ENCODE data around the gene MARCHF7.

MARCHF7 gene

DNA sequence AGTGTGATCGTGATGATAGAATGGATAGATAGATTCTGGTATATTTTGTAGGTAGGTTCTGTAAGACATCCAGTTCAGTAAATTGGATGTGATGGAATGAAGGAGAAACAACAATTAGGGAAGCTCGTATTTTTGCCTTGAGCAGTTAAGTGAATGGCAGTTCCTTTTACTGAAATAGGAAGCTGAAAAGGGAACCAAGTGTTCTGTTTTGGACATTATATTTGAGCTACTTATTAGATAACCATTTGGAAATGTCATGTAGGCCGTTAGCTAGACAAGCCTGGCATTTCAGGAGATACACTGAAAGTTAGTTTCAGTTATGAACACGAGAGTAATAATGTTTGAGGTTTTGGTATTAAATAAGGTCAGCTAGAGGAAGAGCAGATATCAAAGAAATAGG lies 41.5 kb downstream of the MARCHF7 start:
- DNase-seq (ENCODE audit: low read depth, low spot score) = no peak
- H3K4me3 ChIP-seq (ENCODE audit: low read length) = no peak overlapping the region

DNA sequence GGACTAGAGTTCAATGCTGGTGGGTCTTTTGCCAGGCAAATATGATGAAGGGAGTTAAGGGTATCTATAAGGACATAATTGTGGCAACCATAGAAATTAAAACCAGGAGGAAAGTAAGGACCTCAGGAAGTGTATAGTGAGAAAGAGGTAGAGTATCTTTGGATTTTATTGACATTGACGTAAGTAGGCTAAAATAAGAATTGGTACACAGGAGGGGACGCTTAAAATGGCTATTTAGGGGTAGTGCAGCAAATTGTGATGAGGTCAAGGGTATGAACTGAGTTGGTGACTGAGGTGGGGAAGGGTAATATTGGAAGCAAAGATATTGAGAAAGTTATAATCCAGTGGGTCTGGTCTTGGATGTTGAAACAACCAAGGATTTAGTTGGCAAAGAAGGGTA lies 42.7 kb downstream of the MARCHF7 start:
- H3K4me3 ChIP-seq (ENCODE audit: low read length) = no peak overlapping the region
- no peak for DNase-seq (ENCODE audit: low read depth, low spot score)

DNA sequence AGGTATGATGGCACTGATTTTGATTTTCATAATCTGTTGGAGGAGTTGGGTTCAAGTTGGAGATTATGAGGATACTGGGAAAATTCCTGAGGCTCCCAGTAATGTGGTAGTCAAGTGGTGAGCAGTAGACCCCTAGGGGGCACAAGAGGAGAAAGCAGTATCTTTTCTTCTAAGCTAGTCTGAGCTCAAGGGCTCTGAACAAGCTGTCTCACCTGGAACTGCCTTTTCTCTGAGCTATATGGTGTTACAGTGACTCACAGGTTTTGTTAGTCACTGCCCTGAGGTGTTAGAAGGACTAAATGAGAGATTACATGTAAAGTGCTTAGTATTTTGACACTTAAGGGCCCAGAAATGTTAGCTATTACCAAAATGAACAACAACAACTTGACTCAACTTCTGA lies 43.5 kb downstream of the MARCHF7 start:
- no peak for DNase-seq (ENCODE audit: low read depth, low spot score)
- H3K4me3 ChIP-seq (ENCODE audit: low read length) = no peak overlapping the region

DNA sequence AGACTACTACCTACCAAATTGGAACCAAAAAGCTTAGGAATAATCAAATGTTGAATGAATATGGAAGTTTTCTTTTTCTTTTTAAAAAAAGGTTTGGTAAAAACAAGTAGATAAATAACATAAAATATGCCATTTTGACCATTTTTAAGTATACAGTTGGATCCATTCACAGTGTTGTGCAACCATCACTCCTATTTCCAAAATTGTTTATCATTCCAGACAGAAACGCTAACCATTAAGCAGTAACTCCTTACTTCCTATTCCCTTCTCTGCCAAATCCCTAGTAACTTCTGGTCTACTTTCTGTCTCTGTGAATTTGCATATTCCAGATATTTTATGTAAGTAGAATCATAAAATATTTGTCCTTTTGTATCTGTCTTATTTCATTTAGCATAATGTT lies 45.9 kb downstream of the MARCHF7 start:
- H3K4me3 ChIP-seq (ENCODE audit: low read length) = no peak overlapping the region
- DNase-seq (ENCODE audit: low read depth, low spot score) = no peak

DNA sequence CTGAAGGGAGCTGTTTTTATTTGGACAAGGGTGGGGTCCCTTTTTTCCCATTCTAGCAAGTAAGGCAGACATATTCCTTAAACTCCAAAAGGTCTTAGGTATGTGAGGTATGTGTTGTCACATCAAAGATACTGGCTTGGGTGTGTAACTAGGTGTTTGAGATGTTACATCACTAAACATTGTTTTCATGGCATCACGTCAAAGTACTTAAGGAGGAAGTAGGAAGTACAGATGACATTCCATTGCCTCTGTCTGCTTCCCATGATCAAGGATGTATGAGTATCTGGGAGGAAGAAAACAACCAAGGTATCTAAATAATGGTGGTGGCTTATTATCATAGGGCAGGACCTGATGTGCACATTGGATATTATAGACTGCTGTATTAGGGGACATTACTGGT lies 46.4 kb downstream of the MARCHF7 start:
- DNase-seq (ENCODE audit: low read depth, low spot score) = no peak

DNA sequence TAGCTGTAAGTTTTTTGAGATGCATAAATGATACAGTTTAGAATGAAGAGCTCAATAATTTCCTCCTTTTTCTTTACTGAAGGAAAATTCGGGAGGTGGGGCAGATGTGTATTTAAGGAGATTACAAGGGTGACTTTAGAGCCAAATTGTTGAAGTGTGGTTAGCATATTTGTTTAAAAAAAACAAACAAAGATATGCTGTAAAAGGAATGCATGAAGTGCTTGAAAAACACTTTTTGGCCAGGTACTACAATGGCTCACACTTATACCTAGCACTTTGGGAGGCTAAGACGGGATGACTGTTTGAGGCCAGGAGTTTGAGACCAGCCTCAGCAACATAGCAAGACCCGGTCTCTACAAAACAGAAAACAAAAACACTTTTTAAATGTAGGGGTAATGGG lies 47.3 kb downstream of the MARCHF7 start:
- H3K4me3 ChIP-seq (ENCODE audit: low read length) = no peak overlapping the region
- no peak for DNase-seq (ENCODE audit: low read depth, low spot score)

More for the DNA sequence above, 46.4 kb downstream of the MARCHF7 start:
- no peak overlapping the region for H3K4me3 ChIP-seq (ENCODE audit: low read length)

DNA sequence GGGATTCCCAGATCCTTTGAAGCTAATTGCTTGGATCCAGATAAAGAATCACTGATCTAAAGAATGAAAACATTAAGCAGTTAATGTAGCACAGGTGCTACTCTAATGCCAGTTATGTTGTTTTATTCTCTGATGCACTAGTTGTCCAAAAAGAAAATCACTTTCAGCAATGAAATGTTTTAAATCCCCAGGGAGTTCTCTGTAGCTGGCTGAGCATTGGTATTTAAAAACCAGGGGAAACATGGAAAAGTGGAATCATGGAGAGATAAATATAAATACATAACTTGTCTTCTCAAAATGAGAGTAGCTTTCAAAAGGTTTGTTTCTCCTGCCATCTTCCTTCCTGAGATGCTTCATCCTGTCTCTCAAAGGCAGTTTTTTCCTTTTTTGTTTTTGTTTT lies 48.0 kb downstream of the MARCHF7 start:
- no peak for DNase-seq (ENCODE audit: low read depth, low spot score)
- H3K4me3 ChIP-seq (ENCODE audit: low read length) = no peak overlapping the region

DNA sequence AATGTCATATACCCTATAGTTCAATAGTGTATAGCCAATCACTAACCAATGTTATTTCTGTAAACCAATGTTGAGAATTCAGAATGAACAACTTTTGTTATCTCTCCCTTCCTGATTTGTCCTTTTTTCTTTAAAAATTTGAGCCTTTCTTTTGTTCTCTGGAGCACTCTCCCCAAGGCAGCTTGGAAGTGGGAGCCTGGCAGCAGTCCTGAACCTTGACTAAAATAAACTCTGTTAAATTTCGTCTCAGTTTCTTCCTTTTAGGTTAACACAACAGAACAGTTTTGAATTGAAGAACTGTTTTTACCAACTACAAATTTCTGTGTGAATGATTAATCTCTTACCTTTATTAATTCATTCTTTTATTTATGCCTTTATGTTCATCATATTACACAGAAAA lies 49.8 kb downstream of the MARCHF7 start:
- no peak for DNase-seq (ENCODE audit: low read depth, low spot score)
- no peak overlapping the region for H3K4me3 ChIP-seq (ENCODE audit: low read length)

Measured in Jurkat, Clone E6-1 (cell line).